Measurements from ENCODE around the gene CD48. TPM values are rescaled to one million over a fixed set of nuclear protein-coding genes. Genes with fewer than 3 reads are reported as not detected.

CD48 gene
- total RNA-seq, 1 donor from 2014 or later, result not detected

DNA sequence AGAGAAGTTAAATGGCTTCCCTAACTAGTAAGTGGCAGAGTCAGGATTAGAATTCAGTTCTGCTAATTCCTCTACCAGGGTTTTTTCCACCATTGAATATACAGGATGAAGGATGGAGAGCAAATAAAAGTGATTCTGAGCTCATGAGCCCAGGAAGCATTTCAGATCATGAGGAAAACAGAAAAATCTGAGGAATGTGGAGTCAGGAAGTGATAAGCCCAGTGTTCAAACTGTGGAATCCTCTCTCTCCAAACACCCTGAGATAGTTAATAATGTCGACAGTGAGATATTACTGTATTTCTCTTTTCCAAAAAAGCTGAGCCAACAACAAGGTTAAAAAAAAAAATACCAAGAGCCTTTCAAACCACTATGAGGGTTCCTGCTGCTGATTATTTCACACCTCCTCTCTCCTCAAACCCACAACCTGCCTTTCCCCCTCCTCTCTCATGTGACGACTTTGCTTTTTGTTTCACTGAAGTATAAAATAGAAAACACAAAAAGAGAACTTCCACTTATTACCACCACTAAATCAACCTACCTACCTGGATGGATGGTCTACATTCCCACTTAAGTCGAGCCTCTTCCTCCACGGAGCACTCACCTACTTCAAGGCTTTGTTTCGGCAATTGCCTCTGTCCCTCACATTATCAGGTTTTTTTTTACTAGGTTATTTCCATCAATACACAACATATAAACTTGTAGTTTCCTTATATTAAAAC is 73.6 kb downstream of the CD48 start:
- Mint-ChIP-seq H3K27ac (no peak overlapping the region), H3K9me3 (no peaks in the 10 kb centered on the region), H3K4me3 (no peak overlapping the region), H3K36me3 (no peaks in the 10 kb centered on the region), H3K4me1 (ENCODE audit: unreplicated experiment) (peaks cover 9% of the 10 kb centered on the region), H3K27me3 (peaks cover 23% of the 10 kb centered on the region)
- no peak for DNase-seq (ENCODE audit: extremely low spot score, unreplicated experiment)
- TF ChIP-seq CTCF (conservative IDR thresholded peaks at IDR 0.05), result no peak

- Mint-ChIP-seq H3K9me3 (no peaks in the 10 kb centered on the region), H3K27ac (no peak overlapping the region), H3K36me3 (no peaks in the 10 kb centered on the region), H3K4me1 (ENCODE audit: unreplicated experiment) (peaks cover 9% of the 10 kb centered on the region), H3K27me3 (peaks cover 23% of the 10 kb centered on the region), H3K4me3 (no peak overlapping the region)
- no peak for DNase-seq (ENCODE audit: extremely low spot score, unreplicated experiment)
- TF ChIP-seq CTCF (conservative IDR thresholded peaks at IDR 0.05), result no peak
Observed at GRCh38 chr1:160637065-160637464, 74.6 kb downstream of the CD48 start.

DNA sequence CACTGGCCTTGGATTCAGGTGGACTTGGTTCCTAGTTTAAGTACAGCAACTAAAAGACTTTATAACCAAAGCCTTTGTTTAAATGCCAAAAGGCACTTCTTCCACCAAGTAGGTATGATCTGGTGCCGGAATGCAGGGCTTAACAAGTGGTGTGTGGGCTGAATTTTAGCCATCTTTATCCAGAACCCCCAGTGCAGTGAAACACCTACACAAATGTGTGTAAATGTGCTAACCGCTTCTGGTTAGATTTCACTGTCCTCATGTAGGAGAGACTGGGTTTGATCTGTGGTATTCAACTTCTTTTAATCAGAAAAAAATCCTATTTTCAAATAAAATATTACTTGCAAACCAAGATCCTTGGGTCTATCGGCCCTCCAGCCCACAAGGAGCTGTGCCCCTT is 75.1 kb downstream of the CD48 start:
- Mint-ChIP-seq H3K36me3 (no peaks in the 10 kb centered on the region), H3K4me1 (ENCODE audit: unreplicated experiment) (peaks cover 13% of the 10 kb centered on the region), H3K9me3 (no peaks in the 10 kb centered on the region), H3K4me3 (no peak overlapping the region), H3K27ac (no peak overlapping the region), H3K27me3 (peaks cover 23% of the 10 kb centered on the region)
- no peak for TF ChIP-seq CTCF (conservative IDR thresholded peaks at IDR 0.05)
- DNase-seq (ENCODE audit: extremely low spot score, unreplicated experiment), result no peak

- Mint-ChIP-seq H3K27ac (no peak overlapping the region), H3K4me3 (no peak overlapping the region), H3K4me1 (ENCODE audit: unreplicated experiment) (peaks cover 16% of the 10 kb centered on the region), H3K9me3 (no peaks in the 10 kb centered on the region), H3K36me3 (no peaks in the 10 kb centered on the region), H3K27me3 (peaks cover 23% of the 10 kb centered on the region)
- TF ChIP-seq CTCF (conservative IDR thresholded peaks at IDR 0.05), result no peak
- no peak for DNase-seq (ENCODE audit: extremely low spot score, unreplicated experiment)
Observed at GRCh38 chr1:160636076-160636475, 75.5 kb downstream of the CD48 start.

DNA sequence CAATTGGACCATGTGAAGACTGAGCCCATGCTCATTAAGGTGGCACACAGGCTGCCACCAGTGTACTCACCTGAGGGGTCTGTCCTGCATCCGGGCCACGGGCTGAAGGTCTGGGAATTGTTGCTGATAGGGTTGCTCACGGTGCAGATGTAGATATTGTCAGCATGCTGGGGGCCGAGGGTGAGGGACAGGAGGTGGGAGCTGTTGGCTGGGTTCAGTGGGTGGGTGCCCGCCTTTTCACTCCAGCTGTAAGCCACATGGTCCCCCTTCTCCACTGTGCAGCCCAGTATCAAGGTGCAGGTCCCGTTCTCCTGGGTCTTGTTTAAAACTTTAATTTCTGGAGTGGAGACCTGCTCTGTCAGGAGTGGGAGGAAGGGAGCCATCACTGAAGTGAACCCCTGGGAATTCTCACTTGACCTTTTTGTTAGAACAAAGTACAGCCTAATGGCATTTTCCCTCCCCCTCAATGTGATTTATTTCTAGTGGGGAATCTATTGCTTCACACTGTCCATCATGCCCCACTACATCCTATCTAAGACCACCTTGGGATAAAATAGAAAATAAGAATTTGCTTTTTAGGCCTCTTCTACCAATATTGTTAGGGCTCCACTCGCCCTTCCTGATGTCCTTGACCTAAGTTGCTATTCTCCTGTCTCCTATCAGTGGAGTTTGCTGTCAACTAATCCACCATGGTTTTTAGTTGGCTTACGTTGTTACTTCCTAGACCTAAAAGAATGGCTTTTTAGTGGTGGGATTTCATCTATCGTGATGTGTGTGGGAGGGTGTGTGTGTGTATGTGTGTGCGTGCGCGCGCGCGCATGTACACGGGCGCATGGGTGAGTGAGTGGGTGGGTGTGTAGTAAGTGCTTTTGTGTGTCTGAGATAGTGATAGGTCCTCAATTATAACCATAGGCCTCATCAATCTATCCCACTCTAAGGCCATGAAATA is 76.8 kb downstream of the CD48 start:
- Mint-ChIP-seq H3K9me3 (no peaks in the 10 kb centered on the region), H3K36me3 (no peaks in the 10 kb centered on the region), H3K27ac (no peak overlapping the region), H3K4me3 (no peak overlapping the region), H3K27me3 (peaks cover 23% of the 10 kb centered on the region), H3K4me1 (ENCODE audit: unreplicated experiment) (peaks cover 29% of the 10 kb centered on the region)
- no peak for TF ChIP-seq CTCF (conservative IDR thresholded peaks at IDR 0.05)
- no peak for DNase-seq (ENCODE audit: extremely low spot score, unreplicated experiment)

Measured in type B pancreatic cell (in vitro differentiated cells).